Loucy (cell line): ENCODE data around the gene UBE2J2.

Experiments used
- EZH2phosphoT487 ChIP-seq: fragments of 200-600 bp; IDR thresholded peaks from 2 replicates; pipeline ENCODE4 v1.6.1; 2018; ENCODE audit warnings: antibody characterized with exemption, mild to moderate bottlenecking, moderate library complexity, borderline replicate concordance
- TF ChIP-seq, protein P1 (sequence below): fragments of 200-600 bp; sonication (generic); conservative IDR thresholded peaks from 2 replicates; pipeline ENCODE4 v1.5.1; 2014; ENCODE audit warnings: mild to moderate bottlenecking, antibody characterized with exemption, low read length

DNA sequence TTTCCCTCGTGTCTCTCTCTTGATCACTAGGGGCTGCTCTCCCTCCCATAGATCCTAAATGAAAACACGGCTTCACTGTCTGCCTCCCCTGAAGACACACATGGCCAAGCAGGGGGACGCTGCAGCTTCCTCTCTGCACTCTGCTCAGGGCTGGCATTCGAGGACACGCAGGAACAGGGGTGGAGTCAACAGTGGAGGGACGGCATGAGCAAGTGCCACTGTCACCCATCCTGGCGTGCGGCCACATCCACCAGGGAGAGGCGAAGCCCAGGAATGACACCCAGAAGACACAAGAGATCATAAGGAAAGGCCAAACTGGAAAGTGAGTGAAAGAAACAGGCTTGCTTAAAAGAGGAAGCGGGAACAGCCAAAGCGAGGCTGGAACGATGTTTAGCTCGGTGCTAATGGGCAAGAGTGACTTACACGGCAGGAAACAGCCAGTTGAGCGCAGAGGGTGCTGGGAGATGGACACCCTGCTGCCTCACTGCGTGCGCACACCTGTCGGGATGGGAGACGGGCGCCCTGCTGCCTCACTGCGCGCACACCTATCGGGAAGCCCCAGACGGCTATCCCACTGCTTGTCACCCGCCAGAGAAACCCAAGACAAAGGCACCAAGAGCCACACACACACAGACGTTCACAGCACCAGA, 13.6 kb downstream of the UBE2J2 start:
- TF ChIP-seq, protein P1, sequence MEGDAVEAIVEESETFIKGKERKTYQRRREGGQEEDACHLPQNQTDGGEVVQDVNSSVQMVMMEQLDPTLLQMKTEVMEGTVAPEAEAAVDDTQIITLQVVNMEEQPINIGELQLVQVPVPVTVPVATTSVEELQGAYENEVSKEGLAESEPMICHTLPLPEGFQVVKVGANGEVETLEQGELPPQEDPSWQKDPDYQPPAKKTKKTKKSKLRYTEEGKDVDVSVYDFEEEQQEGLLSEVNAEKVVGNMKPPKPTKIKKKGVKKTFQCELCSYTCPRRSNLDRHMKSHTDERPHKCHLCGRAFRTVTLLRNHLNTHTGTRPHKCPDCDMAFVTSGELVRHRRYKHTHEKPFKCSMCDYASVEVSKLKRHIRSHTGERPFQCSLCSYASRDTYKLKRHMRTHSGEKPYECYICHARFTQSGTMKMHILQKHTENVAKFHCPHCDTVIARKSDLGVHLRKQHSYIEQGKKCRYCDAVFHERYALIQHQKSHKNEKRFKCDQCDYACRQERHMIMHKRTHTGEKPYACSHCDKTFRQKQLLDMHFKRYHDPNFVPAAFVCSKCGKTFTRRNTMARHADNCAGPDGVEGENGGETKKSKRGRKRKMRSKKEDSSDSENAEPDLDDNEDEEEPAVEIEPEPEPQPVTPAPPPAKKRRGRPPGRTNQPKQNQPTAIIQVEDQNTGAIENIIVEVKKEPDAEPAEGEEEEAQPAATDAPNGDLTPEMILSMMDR, result no peak
- no peak for TF ChIP-seq EZH2phosphoT487
